ENCODE results near the gene MRPS10.
"Not testable (repeated sequence)": the region's sequence is repeated elsewhere in the genome, so short reads cannot be mapped to it uniquely, and the experiment has no call there.

The MRPS10 gene

GRCh38 chr6:42237857-42238256 is 20.2 kb upstream of the MRPS10 start:
- no peak for DNase-seq

- DNase-seq, result no peak
Measured at GRCh38 chr6:42236682-42237473, 19.2 kb upstream of the MRPS10 start.

GRCh38 chr6:42236030-42236429 is 18.4 kb upstream of the MRPS10 start:
- DNase-seq, result no peak

GRCh38 chr6:42232035-42232434 is 14.4 kb upstream of the MRPS10 start:
- DNase-seq, result no peak

- DNase-seq, result no peak
Measured at GRCh38 chr6:42230345-42231321, 13.0 kb upstream of the MRPS10 start.

- no peak for DNase-seq
Measured at GRCh38 chr6:42229506-42230119, 12.0 kb upstream of the MRPS10 start.

GRCh38 chr6:42228305-42228704 is 10.6 kb upstream of the MRPS10 start:
- DNase-seq, result no peak

- no peak for DNase-seq
Measured at GRCh38 chr6:42227173-42227850, 9.7 kb upstream of the MRPS10 start.

- no peak for DNase-seq
Measured at GRCh38 chr6:42226645-42227143, 9.0 kb upstream of the MRPS10 start.

GRCh38 chr6:42226161-42226611 is 8.5 kb upstream of the MRPS10 start:
- no peak for DNase-seq

GRCh38 chr6:42225419-42225818 is 7.8 kb upstream of the MRPS10 start:
- no peak for DNase-seq

GRCh38 chr6:42225029-42225339 is 7.3 kb upstream of the MRPS10 start:
- DNase-seq, result no peak

GRCh38 chr6:42224222-42225028 is 6.8 kb upstream of the MRPS10 start:
- no peak for DNase-seq

- no peak for DNase-seq
Measured at GRCh38 chr6:42222448-42222847, 4.8 kb upstream of the MRPS10 start.

- DNase-seq, result no peak
Measured at GRCh38 chr6:42221546-42221945, 3.9 kb upstream of the MRPS10 start.

GRCh38 chr6:42220807-42221206 is 3.1 kb upstream of the MRPS10 start:
- no peak for DNase-seq

- no peak for DNase-seq
Measured at GRCh38 chr6:42217157-42217518, 523 bp downstream of the MRPS10 start.

GRCh38 chr6:42216495-42216894 is 1.2 kb downstream of the MRPS10 start:
- DNase-seq, result not testable (repeated sequence)

- DNase-seq, result no peak
Measured at GRCh38 chr6:42212442-42212841, 5.2 kb downstream of the MRPS10 start.

GRCh38 chr6:42211726-42212125 is 5.9 kb downstream of the MRPS10 start:
- DNase-seq, result no peak

- no peak for DNase-seq
Measured at GRCh38 chr6:42210551-42210950, 7.1 kb downstream of the MRPS10 start.

GRCh38 chr6:42207559-42207958 is 10.1 kb downstream of the MRPS10 start:
- not testable (repeated sequence) for DNase-seq
